ENCODE results near the gene PRELID2.

DNA sequence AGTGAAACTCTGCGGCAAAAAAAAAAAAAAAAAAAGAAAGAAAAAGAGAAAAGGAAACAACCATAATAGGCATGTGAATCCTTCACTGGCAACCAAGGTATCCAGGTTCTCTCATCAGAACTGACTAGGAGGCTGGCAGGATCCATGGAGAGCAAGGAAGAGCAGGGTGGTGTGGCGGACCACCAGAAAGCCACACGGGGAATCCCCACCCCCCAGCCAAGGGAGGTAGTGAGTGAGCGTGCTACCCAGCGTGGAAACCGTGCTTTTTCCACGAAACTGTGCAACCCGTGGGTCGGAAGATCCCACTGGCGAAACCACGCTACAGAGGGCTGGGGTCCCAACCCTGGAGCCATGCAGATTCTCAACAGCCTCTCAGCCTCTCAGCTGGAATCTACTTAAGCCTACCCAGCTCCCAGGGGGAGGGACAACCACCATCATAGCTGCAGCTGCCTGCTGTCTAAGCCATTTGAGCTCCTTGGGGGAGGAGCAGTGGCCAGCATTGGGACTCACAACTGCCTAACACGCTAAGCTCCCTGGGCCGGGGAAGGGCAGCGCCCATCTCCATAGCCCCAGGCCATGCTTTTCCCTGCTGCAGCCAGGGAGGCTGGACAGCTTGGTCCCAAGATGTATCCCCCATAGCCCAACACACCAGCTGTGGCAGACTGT, 91.6 kb downstream of the PRELID2 start:
- TF ChIP-seq, protein P1, sequence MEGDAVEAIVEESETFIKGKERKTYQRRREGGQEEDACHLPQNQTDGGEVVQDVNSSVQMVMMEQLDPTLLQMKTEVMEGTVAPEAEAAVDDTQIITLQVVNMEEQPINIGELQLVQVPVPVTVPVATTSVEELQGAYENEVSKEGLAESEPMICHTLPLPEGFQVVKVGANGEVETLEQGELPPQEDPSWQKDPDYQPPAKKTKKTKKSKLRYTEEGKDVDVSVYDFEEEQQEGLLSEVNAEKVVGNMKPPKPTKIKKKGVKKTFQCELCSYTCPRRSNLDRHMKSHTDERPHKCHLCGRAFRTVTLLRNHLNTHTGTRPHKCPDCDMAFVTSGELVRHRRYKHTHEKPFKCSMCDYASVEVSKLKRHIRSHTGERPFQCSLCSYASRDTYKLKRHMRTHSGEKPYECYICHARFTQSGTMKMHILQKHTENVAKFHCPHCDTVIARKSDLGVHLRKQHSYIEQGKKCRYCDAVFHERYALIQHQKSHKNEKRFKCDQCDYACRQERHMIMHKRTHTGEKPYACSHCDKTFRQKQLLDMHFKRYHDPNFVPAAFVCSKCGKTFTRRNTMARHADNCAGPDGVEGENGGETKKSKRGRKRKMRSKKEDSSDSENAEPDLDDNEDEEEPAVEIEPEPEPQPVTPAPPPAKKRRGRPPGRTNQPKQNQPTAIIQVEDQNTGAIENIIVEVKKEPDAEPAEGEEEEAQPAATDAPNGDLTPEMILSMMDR (IDR thresholded peaks at IDR 0.05): no peak
- TF ChIP-seq POLR2A (IDR thresholded peaks at IDR 0.05): no peak

All from uterus (tissue), 2 donors.